H9 (cell line): ENCODE measurements around the gene GSN. TPM values are rescaled to one million over a fixed set of nuclear protein-coding genes. Genes with fewer than 3 reads are reported as not detected.

ENCODE experiments used
- DNase-seq: peaks from one replicate; pipeline ENCODE4 v3.0.0-alpha.2; 2017
- H2AFZ ChIP-seq: one replicate; pipeline ENCODE4 v1.6.1; 2013; ENCODE audit warnings: mild to moderate bottlenecking, low read length, control low read depth, moderate library complexity
- H2AK5ac ChIP-seq: 2 replicates; pipeline ENCODE4 v1.6.1; 2013; ENCODE audit warnings: low read length, control low read depth, mixed read lengths; ENCODE audit not compliant: insufficient read length
- H2BK120ac ChIP-seq: one replicate; pipeline ENCODE4 v1.6.1; 2013; ENCODE audit warnings: low read depth, mild to moderate bottlenecking, low read length, control low read depth, inconsistent platforms; ENCODE audit not compliant: poor library complexity, severe bottlenecking
- H2BK12ac ChIP-seq: 2 replicates; pipeline ENCODE4 v1.6.1; 2013; ENCODE audit warnings: low read length, control low read depth, mixed read lengths, low read depth; ENCODE audit not compliant: insufficient read length
- H2BK15ac ChIP-seq: 2 replicates; pipeline ENCODE4 v1.6.1; 2013; ENCODE audit warnings: low read depth, low read length, control low read depth
- H2BK20ac ChIP-seq: one replicate; pipeline ENCODE4 v1.6.1; 2013; ENCODE audit warnings: low read depth, mild to moderate bottlenecking, low read length, control low read depth, inconsistent platforms; ENCODE audit not compliant: poor library complexity, severe bottlenecking
- H2BK5ac ChIP-seq: 2 replicates; pipeline ENCODE4 v1.6.1; 2013; ENCODE audit warnings: low read length, control low read depth, mixed read lengths; ENCODE audit not compliant: insufficient read length
- H3K14ac ChIP-seq: 2 replicates; pipeline ENCODE4 v1.6.1; 2013; ENCODE audit warnings: low read length, control low read depth; ENCODE audit not compliant: insufficient read depth
- H3K18ac ChIP-seq: 2 replicates; pipeline ENCODE4 v1.6.1; 2013; ENCODE audit warnings: low read depth, mild to moderate bottlenecking, mixed read lengths, low read length, control low read depth; ENCODE audit not compliant: insufficient read length
- H3K23ac ChIP-seq: 2 replicates; pipeline ENCODE4 v1.6.1; 2013; ENCODE audit warnings: low read length, control low read depth, mixed read lengths, low read depth; ENCODE audit not compliant: insufficient read length
- H3K23me2 ChIP-seq: 2 replicates; pipeline ENCODE4 v1.6.1; 2013; ENCODE audit warnings: low read depth, mild to moderate bottlenecking, mixed read lengths, low read length, control low read depth; ENCODE audit not compliant: insufficient read length, poor library complexity, severe bottlenecking
- H3K27ac ChIP-seq: 2 replicates; pipeline ENCODE4 v1.5.1; 2013; ENCODE audit warnings: low read length, control low read depth, mixed read lengths, low read depth; ENCODE audit not compliant: insufficient read length
- H3K27me3 ChIP-seq: 2 replicates; pipeline ENCODE4 v1.6.1; 2013; ENCODE audit warnings: low read length, control low read depth, inconsistent platforms; ENCODE audit not compliant: insufficient read depth
- H3K4ac ChIP-seq: 2 replicates; pipeline ENCODE4 v1.6.1; 2013; ENCODE audit warnings: low read depth, mild to moderate bottlenecking, control low read depth, inconsistent platforms, low read length, moderate library complexity
- H3K4me1 ChIP-seq: 2 replicates; pipeline ENCODE4 v1.6.1; 2013; ENCODE audit warnings: low read length, control low read depth, inconsistent platforms; ENCODE audit not compliant: insufficient read depth
- H3K4me2 ChIP-seq: 2 replicates; pipeline ENCODE4 v1.6.1; 2013; ENCODE audit warnings: low read length, control low read depth, mixed read lengths; ENCODE audit not compliant: insufficient read length, insufficient read depth
- H3K56ac ChIP-seq: 2 replicates; pipeline ENCODE4 v1.6.1; 2013; ENCODE audit warnings: low read depth, mild to moderate bottlenecking, mixed read lengths, low read length, control low read depth; ENCODE audit not compliant: insufficient read length
- H3K79me1 ChIP-seq: 2 replicates; pipeline ENCODE4 v1.6.1; 2013; ENCODE audit warnings: low read depth, mild to moderate bottlenecking, moderate library complexity, low read length, control low read depth, inconsistent platforms; ENCODE audit not compliant: insufficient read depth, poor library complexity, severe bottlenecking
- H3K79me2 ChIP-seq: 2 replicates; pipeline ENCODE4 v1.6.1; 2013; ENCODE audit warnings: low read length, control low read depth, inconsistent platforms; ENCODE audit not compliant: insufficient read depth
- H3K9ac ChIP-seq: 2 replicates; pipeline ENCODE4 v1.6.1; 2013; ENCODE audit warnings: low read length, control low read depth, mixed read lengths; ENCODE audit not compliant: insufficient read length; ENCODE audit errors: extremely low read depth
- H3K9me3 ChIP-seq: one replicate; pipeline ENCODE4 v1.6.1; 2013; ENCODE audit warnings: low read depth, low read length, inconsistent platforms; ENCODE audit not compliant: control insufficient read depth
- H3T11ph ChIP-seq: one replicate; pipeline ENCODE4 v1.6.1; 2013; ENCODE audit warnings: mild to moderate bottlenecking, low read length, control low read depth, inconsistent platforms
- H4K20me1 ChIP-seq: one replicate; pipeline ENCODE4 v1.6.1; 2013; ENCODE audit not compliant: control insufficient read depth, insufficient read length, insufficient read depth
- H4K5ac ChIP-seq: 2 replicates; pipeline ENCODE4 v1.6.1; 2013; ENCODE audit warnings: low read depth, mild to moderate bottlenecking, mixed read lengths, low read length, control low read depth; ENCODE audit not compliant: insufficient read length
- H4K8ac ChIP-seq: replicated peaks from 2 replicates; pipeline ENCODE4 v1.6.1; 2013; ENCODE audit warnings: low read length, control low read depth, mixed read lengths, low read depth; ENCODE audit not compliant: insufficient read length
- H4K91ac ChIP-seq: 2 replicates; pipeline ENCODE4 v1.6.1; 2013; ENCODE audit warnings: low read depth, mild to moderate bottlenecking, moderate library complexity, mixed read lengths, low read length, control low read depth; ENCODE audit not compliant: insufficient read length
- H3K27ac Mint-ChIP-seq, 3 experiments: 2 replicates in 2 of 3; 3 replicates in 1 of 3; pipeline ENCODE4 v1.8.0; 2020 to 2021; ENCODE audit warnings: mixed read lengths in 3 of 3, mild to moderate bottlenecking in 1 of 3, moderate library complexity in 1 of 3
- H3K27me3 Mint-ChIP-seq: 2 replicates; pipeline ENCODE4 v1.8.0; 2021; ENCODE audit warnings: low read depth, mild to moderate bottlenecking, moderate library complexity, mixed read lengths
- H3K36me3 Mint-ChIP-seq, 3 experiments: 2 replicates in 2 of 3; 3 replicates in 1 of 3; pipeline ENCODE4 v1.8.0; 2020 to 2021; ENCODE audit warnings: low read depth in 3 of 3, mixed read lengths in 3 of 3; ENCODE audit not compliant: insufficient read depth in 1 of 3
- H3K4me1 Mint-ChIP-seq, 2 experiments: 2 replicates each; pipeline ENCODE4 v1.8.0; 2020; ENCODE audit warnings: mixed read lengths in 2 of 2
- H3K4me3 Mint-ChIP-seq, 2 experiments: 2 replicates in 1 of 2; 3 replicates in 1 of 2; pipeline ENCODE4 v1.8.0; 2020 to 2021; ENCODE audit warnings: mild to moderate bottlenecking in 2 of 2, mixed read lengths in 2 of 2, moderate library complexity in 1 of 2
- H3K9me3 Mint-ChIP-seq, 2 experiments: 2 replicates in 1 of 2; 3 replicates in 1 of 2; pipeline ENCODE4 v1.8.0; 2020; ENCODE audit warnings: mild to moderate bottlenecking in 2 of 2, mixed read lengths in 2 of 2, moderate library complexity in 1 of 2
- WGBS: extraction: QIAGEN DNeasy Blood & Tissue Kit; methylation state at CpG from one replicate; pipeline ENCODE4 v1.1.7; 2013; ENCODE audit warnings: missing lambda C conversion rate, low lambda C conversion rate, mixed read lengths; ENCODE audit not compliant: insufficient read length; ENCODE audit errors: extremely low coverage; 5-methylcytosine and 5-hydroxymethylcytosine counted together
- total RNA-seq: library from RNA; stranded (reverse); gene quantifications from 2 replicates; pipeline ENCODE4 v1.2.1, GENCODE V29; 2021
- TF ChIP-seq, protein P1 (sequence below): fragments of 200-600 bp; sonication (generic); conservative IDR thresholded peaks from 3 replicates; pipeline ENCODE4 v1.8.0; 2021; ENCODE audit warnings: antibody characterized with exemption, mild to moderate bottlenecking

Gene GSN
- total RNA-seq, 1 experiment from 2014 or later: 14.9 TPM

DNA sequence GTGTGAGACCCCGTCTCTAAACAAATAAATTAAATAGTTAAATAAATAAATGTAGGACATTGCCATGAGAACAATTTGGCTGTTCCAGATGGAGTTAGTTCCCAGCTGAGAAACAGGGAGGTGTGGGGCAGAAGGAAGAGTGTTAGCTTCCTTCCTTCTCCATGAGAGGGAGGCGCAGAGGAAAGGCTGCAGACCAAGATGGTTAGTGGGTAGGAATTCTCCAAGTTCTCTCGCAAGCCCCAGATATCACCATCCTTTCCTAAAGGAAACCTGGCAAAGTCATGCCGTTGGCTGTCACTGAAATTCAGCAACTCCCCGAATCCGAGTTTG, 33.2 kb upstream of the GSN start:
- no peak overlapping the region for H2BK15ac ChIP-seq
- H3K23ac ChIP-seq: no peak overlapping the region
- no peak overlapping the region for H3K18ac ChIP-seq
- H3T11ph ChIP-seq: no peak overlapping the region
- H4K91ac ChIP-seq: no peak overlapping the region
- H3K4ac ChIP-seq: no peak overlapping the region
- no peak overlapping the region for H4K5ac ChIP-seq
- H3K4me2 ChIP-seq: no peak overlapping the region
- no peaks in the 10 kb centered on the region for H3K27me3 ChIP-seq
- no peaks in the 10 kb centered on the region for H3K36me3 Mint-ChIP-seq
- H3K4me1 Mint-ChIP-seq: peaks cover 0 to 3% of the 10 kb centered on the region in 2 experiments; a peak in 1 of 4 replicates
- H3K27ac Mint-ChIP-seq: no peak overlapping the region
- H4K8ac ChIP-seq: no peak overlapping the region
- no peak overlapping the region for H2BK120ac ChIP-seq
- H3K14ac ChIP-seq: no peak overlapping the region
- H4K20me1 ChIP-seq: no peaks in the 10 kb centered on the region
- H2AFZ ChIP-seq: no peak overlapping the region
- no peaks in the 10 kb centered on the region for H3K79me2 ChIP-seq
- H2BK5ac ChIP-seq: no peak overlapping the region
- H3K4me3 Mint-ChIP-seq: no peak overlapping the region
- H2BK12ac ChIP-seq: no peak overlapping the region
- no peaks in the 10 kb centered on the region for H3K4me1 ChIP-seq
- H3K27me3 Mint-ChIP-seq: peaks cover 62% of the 10 kb centered on the region
- no peaks in the 10 kb centered on the region for H3K23me2 ChIP-seq
- H3K9me3 ChIP-seq: no peaks in the 10 kb centered on the region
- no peak overlapping the region for H3K9ac ChIP-seq
- TF ChIP-seq, protein P1, sequence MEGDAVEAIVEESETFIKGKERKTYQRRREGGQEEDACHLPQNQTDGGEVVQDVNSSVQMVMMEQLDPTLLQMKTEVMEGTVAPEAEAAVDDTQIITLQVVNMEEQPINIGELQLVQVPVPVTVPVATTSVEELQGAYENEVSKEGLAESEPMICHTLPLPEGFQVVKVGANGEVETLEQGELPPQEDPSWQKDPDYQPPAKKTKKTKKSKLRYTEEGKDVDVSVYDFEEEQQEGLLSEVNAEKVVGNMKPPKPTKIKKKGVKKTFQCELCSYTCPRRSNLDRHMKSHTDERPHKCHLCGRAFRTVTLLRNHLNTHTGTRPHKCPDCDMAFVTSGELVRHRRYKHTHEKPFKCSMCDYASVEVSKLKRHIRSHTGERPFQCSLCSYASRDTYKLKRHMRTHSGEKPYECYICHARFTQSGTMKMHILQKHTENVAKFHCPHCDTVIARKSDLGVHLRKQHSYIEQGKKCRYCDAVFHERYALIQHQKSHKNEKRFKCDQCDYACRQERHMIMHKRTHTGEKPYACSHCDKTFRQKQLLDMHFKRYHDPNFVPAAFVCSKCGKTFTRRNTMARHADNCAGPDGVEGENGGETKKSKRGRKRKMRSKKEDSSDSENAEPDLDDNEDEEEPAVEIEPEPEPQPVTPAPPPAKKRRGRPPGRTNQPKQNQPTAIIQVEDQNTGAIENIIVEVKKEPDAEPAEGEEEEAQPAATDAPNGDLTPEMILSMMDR: no peak
- H2BK20ac ChIP-seq: no peak overlapping the region
- H3K79me1 ChIP-seq: no peaks in the 10 kb centered on the region
- H3K9me3 Mint-ChIP-seq: no peaks in the 10 kb centered on the region
- WGBS: no CpG with 5 or more reads among the region's 6 CpGs
- no peak overlapping the region for H3K56ac ChIP-seq
- H2AK5ac ChIP-seq: no peak overlapping the region
- no peak overlapping the region for H3K27ac ChIP-seq
- no peak for DNase-seq
